Measurements from ENCODE around the gene SUMO2.
A peak's percentile ranks its signal among the peaks of the same experiment; 100 is the strongest.

SUMO2 gene

GRCh38 chr17:75152922-75153779, 29.6 kb downstream of the SUMO2 start (continued):
- TF ChIP-seq GLI2 (tag by site-specific recombination; IDR thresholded peaks at IDR 0.05; ENCODE audit: borderline replicate concordance, low read depth): no peak
- TF ChIP-seq KLF7 (tag by site-specific recombination; IDR thresholded peaks at IDR 0.05; ENCODE audit: borderline replicate concordance): 0 out of 2 replicates have a peak, but pooled peaks have one; percentile 27
- TF ChIP-seq ZNF514 (tag by site-specific recombination; IDR thresholded peaks at IDR 0.05): no peak
- no peak for TF ChIP-seq ZNF704 (tag by site-specific recombination; IDR thresholded peaks at IDR 0.05)
- TF ChIP-seq ZSCAN5A (tag by site-specific recombination; IDR thresholded peaks at IDR 0.05): no peak
- TF ChIP-seq ZNF10 (tag by site-specific recombination; IDR thresholded peaks at IDR 0.05): no peak
- 0 out of 2 replicates have a peak, but pooled peaks have one; percentile 24 for TF ChIP-seq ZNF561 (tag by site-specific recombination; IDR thresholded peaks at IDR 0.05; ENCODE audit: borderline replicate concordance)
- no peak for TF ChIP-seq ZNF174 (tag by site-specific recombination; IDR thresholded peaks at IDR 0.05)
- TF ChIP-seq ZNF530 (tag by site-specific recombination; IDR thresholded peaks at IDR 0.05; ENCODE audit: low read depth): no peak
- TF ChIP-seq ZNF544 (tag by site-specific recombination; IDR thresholded peaks at IDR 0.05): no peak
- no peak for TF ChIP-seq ZNF571 (tag by site-specific recombination; IDR thresholded peaks at IDR 0.05)
- no peak for TF ChIP-seq ZNF560 (tag by site-specific recombination; IDR thresholded peaks at IDR 0.05; ENCODE audit: borderline replicate concordance)
- TF ChIP-seq ZNF335 (tag by site-specific recombination; conservative IDR thresholded peaks at IDR 0.05): peak; percentile 84
- TF ChIP-seq TRIM28 (IDR thresholded peaks at IDR 0.05; ENCODE audit: borderline replicate concordance, low read length): no peak
- TF ChIP-seq ZNF148 (tag by site-specific recombination; IDR thresholded peaks at IDR 0.05; ENCODE audit: borderline replicate concordance): no peak
- 0 out of 2 replicates have a peak, but pooled peaks have one; percentile 14 for TF ChIP-seq KLF17 (tag by site-specific recombination; IDR thresholded peaks at IDR 0.05)
- no peak for TF ChIP-seq ZNF350 (tag by site-specific recombination; IDR thresholded peaks at IDR 0.05)
- TF ChIP-seq ZNF488 (tag by site-specific recombination; IDR thresholded peaks at IDR 0.05): no peak
- peak; percentile 56 for TF ChIP-seq ZBTB20 (tag by site-specific recombination; IDR thresholded peaks at IDR 0.05)
- TF ChIP-seq ZNF677 (tag by site-specific recombination; IDR thresholded peaks at IDR 0.05): no peak
- TF ChIP-seq ZNF501 (tag by site-specific recombination; IDR thresholded peaks at IDR 0.05): 0 out of 2 replicates have a peak, but pooled peaks have one; percentile 39
- TF ChIP-seq ZNF76 (tag by site-specific recombination; IDR thresholded peaks at IDR 0.05; ENCODE audit: borderline replicate concordance, low read depth): 0 out of 2 replicates have a peak, but pooled peaks have one; percentile 16
- no peak for TF ChIP-seq ZNF274 (IDR thresholded peaks at IDR 0.05; ENCODE audit: low read length)
- TF ChIP-seq ZNF274 (tag by site-specific recombination; IDR thresholded peaks at IDR 0.05; ENCODE audit: borderline replicate concordance): no peak
- TF ChIP-seq ZBTB48 (tag by site-specific recombination; IDR thresholded peaks at IDR 0.05): peak; percentile 41; the same call in 1 of the 2 replicates
- TF ChIP-seq ZNF146 (tag by site-specific recombination; IDR thresholded peaks at IDR 0.05): no peak
- no peak for TF ChIP-seq ZNF837 (tag by site-specific recombination; IDR thresholded peaks at IDR 0.05)
- TF ChIP-seq ZNF19 (tag by site-specific recombination; IDR thresholded peaks at IDR 0.05; ENCODE audit: low read depth): no peak
- TF ChIP-seq ZNF692 (tag by site-specific recombination; IDR thresholded peaks at IDR 0.05): no peak
- TF ChIP-seq ZNF433 (tag by site-specific recombination; IDR thresholded peaks at IDR 0.05; ENCODE audit: low read depth): no peak
- TF ChIP-seq HOXC10 (CRISPR knock-in tag; IDR thresholded peaks at IDR 0.05): no peak
- TF ChIP-seq ZNF211 (tag by site-specific recombination; IDR thresholded peaks at IDR 0.05; ENCODE audit: low read depth): no peak
